NCI-H2107 (cell line): Measurements from ENCODE around the gene PAM.
"Not testable (repeated sequence)": the region's sequence is repeated elsewhere in the genome, so short reads cannot be mapped to it uniquely, and the experiment has no call there.

ENCODE experiments used
- DNase-seq: peaks from one replicate; lab custom pipeline; 2025; lab: John Stamatoyannopoulos, UW

The PAM gene

DNA sequence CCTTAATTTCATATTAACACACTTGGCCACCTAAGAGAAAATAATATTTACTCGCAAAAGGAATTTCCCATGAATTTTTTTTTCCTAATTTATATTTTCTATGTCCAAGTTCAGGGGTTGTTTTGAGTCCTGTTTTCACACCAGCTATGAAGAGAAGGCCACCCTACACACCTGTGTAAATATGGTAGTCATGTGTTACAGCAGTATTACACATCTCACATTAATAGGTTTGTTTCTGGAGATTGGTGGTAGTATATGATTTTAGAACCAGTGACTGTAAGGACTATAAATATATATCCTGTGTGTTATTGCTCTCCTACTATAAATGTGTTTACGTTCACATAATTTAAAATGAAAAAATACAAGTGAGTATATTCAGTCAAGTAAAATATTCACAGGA is 147.5 kb downstream of the PAM start:
- no peak for DNase-seq

GRCh38 chr5:102903074-102903871 is 148.2 kb downstream of the PAM start:
- no peak for DNase-seq

DNA sequence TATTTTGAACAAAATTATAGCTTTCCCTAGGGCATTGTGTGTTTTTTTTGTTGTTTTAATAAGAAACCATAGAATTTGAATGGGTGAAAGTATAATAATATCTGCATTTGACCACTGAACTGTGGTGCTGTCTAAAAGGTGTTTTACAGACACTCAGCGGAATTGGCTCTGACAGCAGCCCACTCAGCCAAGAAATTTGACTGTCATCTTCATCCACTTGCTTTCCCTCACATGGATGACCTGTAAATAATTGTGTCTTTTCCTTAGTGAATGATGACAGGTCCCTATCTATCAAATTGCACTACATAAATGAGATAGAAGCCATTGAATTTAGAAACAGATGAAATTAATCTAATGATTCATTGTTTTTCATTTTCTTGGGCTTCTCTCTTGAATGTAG is 150.0 kb downstream of the PAM start:
- no peak for DNase-seq

DNA sequence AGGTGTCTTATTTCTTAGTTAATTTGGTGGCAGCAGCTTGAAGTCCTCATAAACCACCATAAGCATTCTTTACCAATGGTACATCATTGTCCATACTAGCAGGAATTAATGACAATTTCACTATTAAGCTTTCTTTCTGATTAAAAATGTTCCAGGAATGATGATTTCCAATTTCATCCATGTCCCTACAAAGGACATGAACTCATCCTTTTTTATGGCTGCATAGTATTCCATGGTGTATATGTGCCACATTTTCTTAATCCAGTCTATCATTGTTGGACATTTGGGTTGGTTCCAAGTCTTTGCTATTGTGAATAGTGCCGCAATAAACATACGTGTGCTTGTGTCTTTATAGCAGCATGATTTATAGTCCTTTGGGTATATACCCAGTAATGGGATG is 152.0 kb downstream of the PAM start:
- DNase-seq: not testable (repeated sequence)

DNA sequence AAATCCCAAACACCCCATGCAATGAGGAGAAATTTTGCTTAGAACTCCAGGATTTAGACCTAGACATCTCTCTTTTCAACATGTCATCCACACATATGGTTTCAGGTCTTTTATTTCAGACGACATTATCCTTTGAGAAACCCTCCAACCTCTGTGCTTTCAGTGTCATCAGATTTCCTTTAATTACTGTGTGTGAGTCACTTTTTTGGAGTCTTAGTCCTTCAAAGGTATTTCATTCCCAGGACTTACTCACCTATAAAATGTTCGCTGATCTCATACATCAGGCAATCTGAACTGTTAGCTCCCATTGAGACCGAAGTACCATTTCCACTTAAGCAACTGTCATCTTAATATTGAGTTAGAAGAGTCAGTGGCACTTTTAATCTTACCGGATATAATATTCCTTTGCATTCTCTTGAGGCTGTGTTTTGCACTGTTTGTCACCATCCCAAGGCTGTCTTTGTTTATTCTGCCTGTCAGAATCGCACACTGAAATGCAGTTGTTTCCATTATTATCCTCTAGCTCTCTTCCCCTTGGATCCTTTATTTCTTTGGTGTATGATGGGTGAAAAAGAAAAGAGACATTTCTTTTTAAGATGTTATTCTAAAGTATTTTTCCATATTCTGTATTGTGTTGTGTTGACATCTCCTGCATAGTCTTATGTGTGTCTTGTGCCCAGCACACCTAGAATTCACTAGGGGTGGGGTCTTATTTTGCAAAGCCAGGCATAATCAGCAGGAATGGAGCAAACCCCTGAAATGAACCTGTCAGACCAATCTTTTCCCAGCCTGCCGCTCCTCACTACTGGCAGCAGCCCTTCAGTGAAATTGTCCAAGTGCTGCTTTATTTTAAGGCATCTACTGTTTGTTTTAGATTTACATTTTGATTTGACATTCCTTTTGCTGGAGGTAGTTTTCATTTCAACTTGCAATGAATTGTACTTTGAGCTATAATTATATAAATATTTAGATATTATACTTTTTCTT is 155.4 kb downstream of the PAM start:
- DNase-seq: no peak

GRCh38 chr5:102911973-102912372 is 156.9 kb downstream of the PAM start:
- DNase-seq: no peak

- no peak for DNase-seq
These were observed 161.0 kb downstream of the PAM start for GRCh38 chr5:102916109-102916508.

- DNase-seq: no peak
These were observed 164.0 kb downstream of the PAM start for GRCh38 chr5:102918986-102919610.

- DNase-seq: no peak
These were observed 165.7 kb downstream of the PAM start for GRCh38 chr5:102920762-102921161.

- no peak for DNase-seq
These were observed 166.4 kb downstream of the PAM start for GRCh38 chr5:102921341-102922044.

DNA sequence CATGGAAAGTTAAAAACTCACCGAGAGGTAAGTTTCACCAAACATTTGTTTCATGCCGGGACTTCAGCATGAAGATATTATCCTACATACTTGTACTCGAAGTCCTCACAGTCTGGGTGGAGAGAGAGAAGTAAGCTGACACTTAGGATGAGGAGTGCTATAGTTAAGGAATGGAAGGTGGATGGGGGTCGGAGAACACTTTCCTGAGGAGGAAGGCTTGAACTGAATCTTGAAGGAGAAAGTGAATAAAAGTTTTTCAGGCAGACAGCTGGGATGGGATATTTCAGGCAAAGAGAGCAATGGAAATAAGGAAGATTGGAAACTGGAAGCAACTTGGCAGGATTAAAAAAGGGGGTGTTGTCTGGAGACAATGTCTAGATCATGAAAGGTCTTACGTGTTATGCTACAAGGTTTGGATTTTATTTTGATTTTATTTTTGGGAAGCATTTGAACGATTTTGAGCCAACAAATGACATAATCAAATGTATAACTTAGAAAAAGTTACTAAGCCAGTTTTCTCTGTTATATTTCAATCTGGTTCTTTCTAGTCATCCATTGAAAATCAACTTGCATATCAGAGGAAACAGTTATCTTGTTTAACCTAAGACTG is 167.1 kb downstream of the PAM start:
- no peak for DNase-seq

DNA sequence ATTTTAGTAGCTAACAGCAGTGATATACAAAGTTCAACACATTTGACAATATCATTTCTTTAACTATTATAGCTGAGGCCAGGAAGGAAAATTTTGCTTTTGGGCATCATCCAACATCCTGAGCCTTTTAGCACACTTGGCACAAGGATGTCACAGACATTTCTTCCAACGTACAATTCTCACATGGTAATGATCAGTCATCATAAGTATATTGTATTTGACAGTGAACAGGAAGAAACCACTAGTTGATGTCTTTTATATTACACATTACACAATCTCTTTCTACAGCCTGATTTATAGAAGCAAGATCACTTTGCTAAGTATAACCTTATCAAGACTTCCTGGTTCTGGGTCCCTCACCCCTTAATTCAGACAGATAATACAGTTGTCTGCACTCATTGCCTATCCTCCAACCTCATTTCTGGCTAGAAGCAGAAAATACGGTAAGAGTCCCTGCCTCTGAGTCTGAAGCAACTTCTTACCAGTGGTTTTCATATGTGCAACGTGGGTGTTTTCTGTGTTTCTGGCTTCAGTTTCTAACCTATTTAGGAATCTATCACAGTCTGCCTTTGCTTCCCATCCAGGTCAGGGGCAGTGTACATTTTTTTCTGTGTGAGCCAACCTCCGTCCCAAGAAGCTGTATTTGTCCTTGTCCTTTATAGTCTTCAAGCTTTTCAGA is 167.8 kb downstream of the PAM start:
- DNase-seq: no peak

DNA sequence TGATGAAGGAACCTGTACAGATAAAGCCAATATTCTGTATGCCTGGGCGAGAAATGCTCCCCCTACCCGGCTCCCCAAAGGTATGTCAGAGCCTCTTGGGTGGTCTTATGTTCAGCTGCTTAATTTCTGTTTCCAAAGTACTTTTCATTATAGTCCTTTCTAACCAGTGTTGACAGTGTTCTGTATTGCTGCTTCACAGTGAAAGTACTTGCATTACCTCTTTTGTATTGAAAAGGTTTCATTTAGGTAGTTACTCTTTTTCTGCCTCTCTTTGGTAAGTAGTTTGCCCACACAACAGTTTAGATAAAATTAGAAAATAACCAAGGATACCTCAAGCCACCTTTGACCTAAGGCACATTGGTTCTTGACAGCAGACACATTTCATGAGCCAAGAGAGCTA is 169.9 kb downstream of the PAM start:
- no peak for DNase-seq

DNA sequence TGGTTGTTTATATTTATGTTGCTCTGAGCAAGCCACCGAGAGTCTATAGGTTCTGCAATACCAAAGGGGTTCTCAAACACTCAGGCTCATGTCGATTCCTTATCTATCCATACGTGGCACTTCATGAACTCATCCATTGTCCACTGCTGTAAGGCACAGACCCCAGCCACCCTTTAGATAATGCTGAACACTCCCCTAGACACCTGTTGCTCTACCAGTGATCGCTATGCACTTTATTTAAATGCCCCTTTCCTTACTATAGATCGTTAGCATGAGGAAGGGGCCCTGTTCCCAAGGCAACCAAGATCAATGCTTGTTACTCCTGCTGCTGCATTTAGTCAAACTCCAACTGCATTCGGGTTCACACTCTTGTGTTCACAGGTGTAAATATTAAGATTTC is 171.9 kb downstream of the PAM start:
- DNase-seq: no peak

- no peak for DNase-seq
These were observed 175.1 kb downstream of the PAM start for GRCh38 chr5:102930244-102930643.

DNA sequence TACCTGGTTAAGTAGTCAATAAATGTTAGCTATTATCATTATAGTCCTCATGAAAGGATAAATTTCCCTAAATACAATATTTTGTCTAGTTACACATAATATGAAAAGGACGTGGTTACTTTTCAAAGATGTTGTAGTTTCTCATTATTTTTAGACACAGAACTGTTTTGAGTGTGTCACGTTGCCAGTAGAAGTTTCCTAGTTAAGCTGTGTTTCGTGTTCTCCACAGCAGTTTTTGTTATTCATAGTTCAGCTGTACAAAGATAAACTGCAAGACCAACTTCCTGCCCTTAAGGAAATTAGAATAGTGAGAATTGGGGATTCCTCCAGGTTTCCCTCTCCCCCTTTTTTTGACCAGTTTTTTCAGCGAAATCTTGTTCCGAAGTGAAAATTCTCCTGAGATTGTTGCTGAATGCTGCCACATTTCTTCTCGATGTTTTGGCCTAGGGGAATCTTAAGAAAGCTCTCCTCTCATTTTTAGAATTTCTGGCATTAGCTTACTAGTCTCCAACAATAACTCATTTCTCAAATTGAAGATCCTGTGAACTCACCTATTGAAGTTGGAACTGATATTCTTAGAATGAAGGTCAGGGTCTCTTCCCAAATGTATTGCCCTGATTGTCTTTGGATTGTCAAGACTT is 176.1 kb downstream of the PAM start:
- DNase-seq: no peak

GRCh38 chr5:102932781-102933180 is 177.7 kb downstream of the PAM start:
- DNase-seq: no peak

GRCh38 chr5:102933316-102933715 is 178.2 kb downstream of the PAM start:
- DNase-seq: no peak

DNA sequence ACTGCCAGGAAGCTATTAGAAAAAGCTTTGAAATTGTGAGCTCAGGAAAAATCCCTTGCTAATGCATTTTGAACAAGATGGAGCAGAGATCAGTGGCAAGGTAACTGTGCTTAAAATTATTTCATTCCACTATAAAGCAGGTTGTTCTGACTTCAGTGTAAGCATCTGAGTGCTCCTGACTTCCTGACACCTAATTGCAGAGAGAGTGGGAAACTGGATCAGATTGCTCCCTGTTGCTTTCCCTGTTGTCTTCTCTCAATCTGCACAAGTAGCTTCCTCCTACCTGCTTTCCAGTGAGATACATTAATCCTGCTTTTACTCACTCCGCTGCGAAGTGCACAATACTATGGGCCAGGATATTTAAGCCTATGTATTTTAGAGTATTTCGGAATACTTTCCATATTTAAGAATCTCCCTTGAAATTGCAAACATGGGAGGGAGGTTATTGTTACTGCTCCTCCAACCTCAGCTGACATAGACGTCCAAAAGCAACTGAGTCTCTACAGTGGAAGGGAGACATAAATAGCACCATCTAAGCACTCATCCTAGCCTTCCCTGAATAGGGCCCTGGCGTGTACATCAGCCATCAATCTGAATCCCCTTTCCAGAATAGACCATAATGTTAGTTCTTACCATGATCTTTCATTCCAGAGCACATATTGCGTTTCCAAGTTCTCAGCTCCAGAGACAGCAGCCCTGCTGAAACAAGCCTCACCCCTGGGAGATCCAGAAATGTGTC is 178.8 kb downstream of the PAM start:
- DNase-seq: no peak

- no peak for DNase-seq
These were observed 182.8 kb downstream of the PAM start for GRCh38 chr5:102937894-102938293.
